Stomach (tissue), 9 donors: ENCODE results near the gene CRHR1. TPM values are rescaled to one million over a fixed set of nuclear protein-coding genes. Genes with fewer than 3 reads are reported as not detected.

Experiments used
- DNase-seq, 2 donors: peaks; one replicate each; pipeline versions ENCODE4 v3.0.0 to v3.0.0-alpha.2; 2013 to 2019
- H3K27ac ChIP-seq, 5 donors: fragments of 200-600 bp in 4 of 5; sonication (generic) in 4 of 5; one replicate each; pipeline ENCODE4 v1.5.1; 2013 to 2019; ENCODE audit warnings: mild to moderate bottlenecking in 1 of 5, moderate library complexity in 1 of 5
- H3K27me3 ChIP-seq, 3 donors: fragments of 200-600 bp; sonication (generic); one replicate each; pipeline ENCODE4 v1.5.1; 2017 to 2019; ENCODE audit warnings: mixed run types in 1 of 3
- H3K36me3 ChIP-seq, 4 donors: fragments of 200-600 bp; sonication (generic); 1 replicate in 3 of 4; 2 replicates in 1 of 4; pipeline ENCODE4 v1.5.1; 2016 to 2019
- H3K4me1 ChIP-seq, 4 donors: fragments of 200-600 bp; sonication (generic); one replicate each; pipeline ENCODE4 v1.5.1; 2016 to 2019
- H3K4me3 ChIP-seq, 4 donors: fragments of 200-600 bp; sonication (generic) in 3 of 4; one replicate each; pipeline ENCODE4 v1.5.1; 2016 to 2019; ENCODE audit warnings: mild to moderate bottlenecking in 1 of 4
- H3K9me3 ChIP-seq, 4 donors: fragments of 200-600 bp; sonication (generic); one replicate each; pipeline ENCODE4 v1.5.1; 2016 to 2019
- EP300 ChIP-seq: sonication (generic); formaldehyde crosslinking; IDR thresholded peaks from one replicate; pipeline ENCODE4 v1.6.1; 2017; ENCODE audit warnings: antibody characterized with exemption
- POLR2A ChIP-seq, 4 donors: fragments of 450-650 bp; IDR thresholded peaks; one replicate each; pipeline ENCODE4 v1.6.1; 2016; ENCODE audit warnings: antibody characterized with exemption in 4 of 4, control low read depth in 2 of 4, mild to moderate bottlenecking in 1 of 4, moderate library complexity in 1 of 4
- POLR2AphosphoS5 ChIP-seq, 3 donors: sonication (generic); formaldehyde crosslinking; IDR thresholded peaks; one replicate each; pipeline ENCODE4 v1.6.1; 2016; ENCODE audit warnings: antibody characterized with exemption in 3 of 3
- WGBS, 5 donors: extraction: QIAGEN DNeasy Blood & Tissue Kit in 3 of 5; methylation state at CpG; one replicate each; pipeline versions ENCODE4 v1.1.5 to v1.1.7; 2013 to 2018; 5-methylcytosine and 5-hydroxymethylcytosine counted together
- intact Hi-C: fragments of 100-400 bp; cut with DNase I; formaldehyde crosslinking; loops from one replicate; pipeline ENCODE4 v1.15.1; 2023; ENCODE audit warnings: low total_unique reads
- polyA plus RNA-seq, 3 donors: library from polyadenylated mRNA; stranded (reverse); fragments of 200-250 nt; gene quantifications; one replicate each; pipeline ENCODE4 v1.2.3, GENCODE V29; 2013
- total RNA-seq, 5 donors: library from RNA; depleted of rRNA; stranded (reverse); fragments of >200 nt; gene quantifications; one replicate each; pipeline versions ENCODE4 v1.1.0 to v1.2.3, GENCODE V29; 2014 to 2016
- TF ChIP-seq, protein P1 (sequence below), 7 experiments: fragments of 450-650 bp in 4 of 7; fragments of 200-600 bp in 3 of 7; sonication (generic) in 3 of 7; IDR thresholded peaks; one replicate each; pipeline ENCODE4 v1.5.1; 2016 to 2019; ENCODE audit warnings: antibody characterized with exemption in 7 of 7, control low read depth in 2 of 7, mild to moderate bottlenecking in 1 of 7
- donor health status: healthy with polysubstance abuse.
- donor health status: Bipolar disorder and iron deficiency.
- donor health status: healthy.

Gene CRHR1
- total and polyA plus RNA-seq, 8 donors: not detected

DNA sequence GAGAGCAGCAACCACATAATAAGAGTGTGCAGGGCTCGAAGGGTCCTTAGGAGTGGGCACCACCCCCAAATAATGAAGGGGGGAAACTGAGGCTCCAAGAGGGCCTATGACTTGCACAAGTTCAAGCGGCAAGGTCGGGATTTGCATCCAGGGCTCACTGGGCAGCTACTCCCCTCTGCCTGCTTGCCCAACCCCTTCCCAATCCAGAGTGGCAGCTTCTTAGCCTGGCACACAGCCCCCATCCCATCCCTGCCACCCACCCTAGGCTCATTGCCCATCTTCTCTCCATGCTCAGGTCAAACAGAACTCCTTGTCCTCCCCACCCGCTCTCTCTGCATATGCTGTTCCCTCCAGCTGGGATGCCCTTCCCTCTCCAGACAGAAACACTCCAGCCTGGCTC lies 63.0 kb downstream of the CRHR1 start:
- peaks cover 0 to 39% (median 10%) of the 10 kb centered on the region in 3 donors for H3K27me3 ChIP-seq
- 76 to 94% (median 83%) methylated on average over 4 of the region's 4 CpGs for WGBS, 5 donors
- no peaks in the 10 kb centered on the region for H3K36me3 ChIP-seq
- DNase-seq: no peak
- H3K4me3 ChIP-seq: no peak overlapping the region
- intact Hi-C loops: no loop called here
- no peaks in the 10 kb centered on the region for H3K9me3 ChIP-seq
- no peaks in the 10 kb centered on the region for H3K4me1 ChIP-seq
- H3K27ac ChIP-seq: no peak overlapping the region
- TF ChIP-seq POLR2A (IDR thresholded peaks at IDR 0.05) (no peak), POLR2AphosphoS5 (IDR thresholded peaks at IDR 0.05) (no peak), EP300 (no peak)
- TF ChIP-seq, protein P1, sequence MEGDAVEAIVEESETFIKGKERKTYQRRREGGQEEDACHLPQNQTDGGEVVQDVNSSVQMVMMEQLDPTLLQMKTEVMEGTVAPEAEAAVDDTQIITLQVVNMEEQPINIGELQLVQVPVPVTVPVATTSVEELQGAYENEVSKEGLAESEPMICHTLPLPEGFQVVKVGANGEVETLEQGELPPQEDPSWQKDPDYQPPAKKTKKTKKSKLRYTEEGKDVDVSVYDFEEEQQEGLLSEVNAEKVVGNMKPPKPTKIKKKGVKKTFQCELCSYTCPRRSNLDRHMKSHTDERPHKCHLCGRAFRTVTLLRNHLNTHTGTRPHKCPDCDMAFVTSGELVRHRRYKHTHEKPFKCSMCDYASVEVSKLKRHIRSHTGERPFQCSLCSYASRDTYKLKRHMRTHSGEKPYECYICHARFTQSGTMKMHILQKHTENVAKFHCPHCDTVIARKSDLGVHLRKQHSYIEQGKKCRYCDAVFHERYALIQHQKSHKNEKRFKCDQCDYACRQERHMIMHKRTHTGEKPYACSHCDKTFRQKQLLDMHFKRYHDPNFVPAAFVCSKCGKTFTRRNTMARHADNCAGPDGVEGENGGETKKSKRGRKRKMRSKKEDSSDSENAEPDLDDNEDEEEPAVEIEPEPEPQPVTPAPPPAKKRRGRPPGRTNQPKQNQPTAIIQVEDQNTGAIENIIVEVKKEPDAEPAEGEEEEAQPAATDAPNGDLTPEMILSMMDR (IDR thresholded peaks at IDR 0.05): no peak

DNA sequence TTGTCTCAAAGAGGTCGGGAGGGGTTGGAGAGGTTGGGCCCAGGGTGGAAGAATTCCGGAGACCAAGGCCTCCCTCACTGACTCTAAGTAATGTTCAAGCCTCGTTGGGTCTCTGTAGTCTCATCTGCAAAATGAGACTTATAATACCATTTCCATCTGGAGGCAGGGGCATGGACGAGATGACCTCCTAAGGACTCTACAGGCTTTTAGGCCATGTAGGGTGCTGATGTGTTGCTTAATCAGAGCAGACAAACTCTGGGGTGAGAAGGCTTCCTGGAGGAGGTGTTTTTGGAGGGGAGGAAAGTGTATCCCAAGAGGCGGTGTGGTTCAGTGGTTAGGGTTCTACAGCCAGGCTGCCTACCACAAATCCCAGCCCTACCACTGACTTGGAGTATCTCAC lies 63.6 kb downstream of the CRHR1 start:
- intact Hi-C loops: no loop called here
- H3K9me3 ChIP-seq: no peaks in the 10 kb centered on the region
- no peak for TF ChIP-seq POLR2AphosphoS5 (IDR thresholded peaks at IDR 0.05)
- no peak for TF ChIP-seq POLR2A (IDR thresholded peaks at IDR 0.05)
- TF ChIP-seq EP300: no peak
- TF ChIP-seq, protein P1 (IDR thresholded peaks at IDR 0.05): no peak
- peaks cover 0 to 45% (median 14%) of the 10 kb centered on the region in 3 donors for H3K27me3 ChIP-seq
- no peak overlapping the region for H3K27ac ChIP-seq
- no peak overlapping the region for H3K4me3 ChIP-seq
- no peaks in the 10 kb centered on the region for H3K36me3 ChIP-seq
- 69 to 92% (median 82%) methylated on average over 5 of the region's 5 CpGs for WGBS, 5 donors
- no peak for DNase-seq
- peaks cover 0 to 3% (median 0%) of the 10 kb centered on the region in 4 donors for H3K4me1 ChIP-seq

GRCh38 chr17:45848405-45848804 lies 64.3 kb downstream of the CRHR1 start:
- TF ChIP-seq POLR2AphosphoS5 (IDR thresholded peaks at IDR 0.05) (no peak), EP300 (no peak), POLR2A (IDR thresholded peaks at IDR 0.05) (no peak)
- TF ChIP-seq, protein P1 (IDR thresholded peaks at IDR 0.05): no peak
- no peak overlapping the region for H3K27ac ChIP-seq
- H3K27me3 ChIP-seq: peaks cover 0 to 50% (median 14%) of the 10 kb centered on the region in 3 donors
- no peak for DNase-seq
- H3K4me3 ChIP-seq: no peak overlapping the region
- intact Hi-C loops: no loop called here
- H3K4me1 ChIP-seq: peaks cover 0 to 3% (median 0%) of the 10 kb centered on the region in 4 donors
- 86 to 91% (median 90%) methylated on average over 9 of the region's 9 CpGs for WGBS, 5 donors
- H3K36me3 ChIP-seq: no peaks in the 10 kb centered on the region
- H3K9me3 ChIP-seq: no peaks in the 10 kb centered on the region

DNA sequence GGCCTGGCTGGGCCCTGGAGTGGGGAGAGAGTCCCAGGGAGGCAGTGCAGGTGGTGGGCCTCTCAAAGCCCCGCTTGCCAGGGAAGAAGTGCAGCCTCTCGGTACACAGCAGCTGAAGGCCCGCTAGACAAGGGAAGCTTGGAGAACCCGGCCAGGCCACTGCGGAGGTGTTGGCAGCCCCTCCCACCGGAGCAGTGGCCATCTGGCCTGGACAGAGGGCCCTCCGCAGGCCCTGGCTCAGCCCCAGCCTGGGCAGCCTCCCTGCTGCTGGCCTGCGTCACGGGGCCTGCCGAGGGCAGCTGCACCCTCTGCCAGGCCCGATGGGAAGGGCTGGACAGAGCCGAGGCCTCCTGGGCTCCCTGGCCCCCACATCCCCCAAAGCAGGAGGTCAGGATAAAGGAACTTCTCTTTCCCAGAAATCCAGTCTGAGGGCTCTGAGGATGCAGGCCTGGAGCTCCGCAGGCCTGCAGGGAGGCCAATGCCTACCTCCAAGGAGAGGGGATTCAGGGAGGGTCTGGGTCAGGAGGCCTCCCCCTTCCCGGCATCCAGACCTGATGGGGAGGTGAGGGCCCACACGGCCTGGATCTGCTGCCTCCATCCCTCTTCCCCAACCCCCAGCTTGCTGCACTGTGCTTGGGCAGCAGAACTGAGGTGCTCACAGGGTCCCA lies 64.9 kb downstream of the CRHR1 start:
- intact Hi-C loops: no loop called here
- H3K27ac ChIP-seq: no peak overlapping the region
- TF ChIP-seq POLR2AphosphoS5 (IDR thresholded peaks at IDR 0.05) (no peak), EP300 (no peak), POLR2A (IDR thresholded peaks at IDR 0.05) (no peak)
- TF ChIP-seq, protein P1 (IDR thresholded peaks at IDR 0.05): no peak
- WGBS, 5 donors: 54 to 70% (median 65%) methylated on average over 5 to 15 of the region's 15 CpGs
- no peaks in the 10 kb centered on the region for H3K9me3 ChIP-seq
- H3K36me3 ChIP-seq: no peaks in the 10 kb centered on the region
- peaks cover 0 to 56% (median 14%) of the 10 kb centered on the region in 3 donors for H3K27me3 ChIP-seq
- no peak overlapping the region for H3K4me3 ChIP-seq
- peaks cover 0 to 3% (median 0%) of the 10 kb centered on the region in 4 donors for H3K4me1 ChIP-seq
- peak in 1 of 2 donors; percentile 23 for DNase-seq
